K562 (cell line): Measurements from ENCODE around the gene U2AF1L4. TPM values are rescaled to one million over a fixed set of nuclear protein-coding genes. Genes with fewer than 3 reads are reported as not detected.

Experiments used
- ATAC-seq: fragments of 200-7000 bp; cut with Tn5 transposase; 3 replicates; pipeline ENCODE4 v1.9.1; 2020; ENCODE audit warnings: moderate library complexity
- BruUV-seq: library from RNA; stranded (reverse); fragments of 400-500 nt; replicated peaks from 2 replicates; lab custom pipeline; 2021; lab: Mats Ljungman, UMichigan
- CTCF ChIA-PET: fragments of 300-600 bp; formaldehyde crosslinking; extraction: SDS; loops from one replicate; lab custom pipeline; 2021; ENCODE audit warnings: low intra/inter-chr PET ratio; lab: Yijun Ruan, JAX
- POLR2A ChIA-PET: fragments of 300-600, 350-650 bp; sonication (Branson Sonifier 250); formaldehyde crosslinking; extraction: SDS; loops from one replicate; lab custom pipeline; 2021; ENCODE audit warnings: antibody characterized with exemption, inconsistent platforms; lab: Yijun Ruan, JAX
- DNase-seq, 4 experiments: peaks; one replicate each; pipeline versions ENCODE4 v3.0.0 to v3.0.0-alpha.2; 2011 to 2018; ENCODE audit warnings: low spot score in 3 of 4, mixed read lengths in 3 of 4; ENCODE audit errors: extremely low read depth in 1 of 4
- FAIRE-seq: peaks from 2 replicates; lab custom pipeline; 2011; peaks lifted over from hg19 to GRCh38; lab: Jason Lieb, UNC
- H2AFZ ChIP-seq: 2 replicates; pipeline ENCODE4 v1.6.0; 2011; ENCODE audit warnings: low read depth, low read length, control low read depth, inconsistent platforms
- H3K27ac ChIP-seq: fragments of 200-600 bp; 3 replicates; pipeline ENCODE4 v1.8.0; 2011; ENCODE audit warnings: low read depth, mild to moderate bottlenecking, control low read depth, inconsistent platforms, low read length, moderate library complexity, mixed read lengths; ENCODE audit errors: extremely low read depth
- H3K27me3 ChIP-seq, 2 experiments: fragments of 300-600 bp in 1 of 2; 2 replicates in 1 of 2; 3 replicates in 1 of 2; pipeline versions ENCODE4 v1.6.0 to v1.8.0; 2011; ENCODE audit warnings: inconsistent platforms in 2 of 2, low read length in 2 of 2, mild to moderate bottlenecking in 1 of 2, mixed read lengths in 1 of 2, moderate library complexity in 1 of 2; ENCODE audit not compliant: control insufficient read depth in 2 of 2, insufficient read depth in 2 of 2
- H3K36me3 ChIP-seq: fragments of 300-600 bp; 3 replicates; pipeline ENCODE4 v1.8.0; 2011; ENCODE audit warnings: mild to moderate bottlenecking, low read length, inconsistent platforms; ENCODE audit not compliant: control insufficient read depth, insufficient read depth
- H3K4me1 ChIP-seq, 2 experiments: fragments of 200-600 bp in 1 of 2; replicated peaks in 1 of 2; 2 replicates in 1 of 2; 3 replicates in 1 of 2; pipeline versions ENCODE4 v1.5.1 to v1.8.0; 2011; ENCODE audit warnings: inconsistent platforms in 2 of 2, low read length in 2 of 2, mild to moderate bottlenecking in 1 of 2, mixed read lengths in 1 of 2, moderate library complexity in 1 of 2; ENCODE audit not compliant: control insufficient read depth in 2 of 2, insufficient read depth in 2 of 2
- H3K4me2 ChIP-seq: 2 replicates; pipeline ENCODE4 v1.6.1; 2011; ENCODE audit warnings: low read length, control low read depth, inconsistent platforms, mixed read lengths; ENCODE audit not compliant: insufficient read depth
- H3K4me3 ChIP-seq: fragments of 200-600 bp; sonication (generic), shearing (Covaris generic); 2 replicates; pipeline ENCODE4 v1.5.1; 2016; ENCODE audit warnings: control low read depth, inconsistent platforms
- H3K79me2 ChIP-seq: fragments of 200-600 bp; 3 replicates; pipeline ENCODE4 v1.8.0; 2011; ENCODE audit warnings: low read length, inconsistent platforms; ENCODE audit not compliant: control insufficient read depth, insufficient read depth
- H3K9ac ChIP-seq, 2 experiments: 2 replicates each; pipeline versions ENCODE4 v1.6.0 to v1.6.1; 2011; ENCODE audit warnings: low read depth in 2 of 2, low read length in 2 of 2, control low read depth in 1 of 2, inconsistent platforms in 1 of 2, mild to moderate bottlenecking in 1 of 2, mixed read lengths in 1 of 2; ENCODE audit not compliant: insufficient read depth in 1 of 2
- H3K9me1 ChIP-seq: one replicate; pipeline ENCODE4 v1.6.0; 2011; ENCODE audit warnings: inconsistent platforms, mild to moderate bottlenecking, low read length, moderate library complexity; ENCODE audit not compliant: control insufficient read depth, insufficient read depth
- H3K9me3 ChIP-seq: replicated peaks from 2 replicates; pipeline ENCODE4 v1.5.1; 2011; ENCODE audit warnings: low read depth, low read length, inconsistent platforms; ENCODE audit not compliant: control insufficient read depth, insufficient read depth
- H4K20me1 ChIP-seq: replicated peaks from 2 replicates; pipeline ENCODE4 v1.6.1; 2011; ENCODE audit warnings: low read length, inconsistent platforms, mixed read lengths; ENCODE audit not compliant: control insufficient read depth, insufficient read depth
- ARNT ChIP-seq, 2 experiments: fragments of 450-650 bp; IDR thresholded peaks; 2 replicates each; pipeline ENCODE4 v1.6.1; 2016; ENCODE audit warnings: mild to moderate bottlenecking in 1 of 2
- C11orf30 ChIP-seq: fragments of 450-650 bp; IDR thresholded peaks from 2 replicates; pipeline ENCODE4 v1.6.1; 2016; ENCODE audit warnings: low read depth, mild to moderate bottlenecking
- CEBPB ChIP-seq: fragments of 450-650 bp; IDR thresholded peaks from 2 replicates; pipeline ENCODE4 v1.6.1; 2016; ENCODE audit warnings: missing genetic modification characterization, missing compliant biosample characterization
- HDAC2 ChIP-seq: fragments of 450-650 bp; IDR thresholded peaks from 2 replicates; pipeline ENCODE4 v1.6.1; 2016; ENCODE audit warnings: mild to moderate bottlenecking
- HMG20A ChIP-seq: fragments of 450-650 bp; formaldehyde crosslinking; conservative IDR thresholded peaks from 2 replicates; pipeline ENCODE4 v1.4.0; 2020; ENCODE audit warnings: mild to moderate bottlenecking, mixed read lengths
- IFI16 ChIP-seq: fragments of 250-450 bp; sonication (Bioruptor Pico); IDR thresholded peaks from 2 replicates; pipeline ENCODE4 v2.1.2; 2022; ENCODE audit warnings: mild to moderate bottlenecking, inconsistent platforms
- MAFF ChIP-seq: IDR thresholded peaks from 2 replicates; pipeline ENCODE4 v1.6.1; 2012; ENCODE audit warnings: low read length, improper control_type of control experiment
- MYC ChIP-seq, 2 experiments: fragments of 250-450 bp in 1 of 2; sonication (Bioruptor Pico) in 1 of 2; IDR thresholded peaks; 2 replicates each; pipeline versions ENCODE4 v1.5.1 to v1.6.1; 2012 to 2021; ENCODE audit warnings: low read depth in 2 of 2, borderline replicate concordance in 1 of 2, improper control_type of control experiment in 1 of 2, low read length in 1 of 2, mild to moderate bottlenecking in 1 of 2, moderate library complexity in 1 of 2
- NKRF ChIP-seq: fragments of 450-650 bp; IDR thresholded peaks from 2 replicates; pipeline ENCODE4 v1.6.1; 2016; ENCODE audit warnings: borderline replicate concordance
- PTBP1 ChIP-seq: fragments of 200-400 bp; formaldehyde crosslinking; IDR thresholded peaks from 2 replicates; pipeline ENCODE4 v1.6.1; 2017; ENCODE audit warnings: low read depth, low read length
- RAD21 ChIP-seq, 2 experiments: fragments of 250-450 bp in 1 of 2; fragments of 450-650 bp in 1 of 2; sonication (Bioruptor Pico) in 1 of 2; formaldehyde crosslinking in 1 of 2; IDR thresholded peaks in 1 of 2; conservative IDR thresholded peaks in 1 of 2; 2 replicates each; pipeline versions ENCODE4 v1.4.0 to v1.8.0; 2020 to 2022; ENCODE audit warnings: mild to moderate bottlenecking in 2 of 2, moderate library complexity in 1 of 2
- SAP30 ChIP-seq: fragments of 200-600 bp; sonication (generic); IDR thresholded peaks from 2 replicates; pipeline ENCODE4 v1.6.1; 2012; ENCODE audit warnings: borderline replicate concordance, low read depth, mild to moderate bottlenecking, moderate library complexity, low read length, control low read depth, inconsistent platforms; ENCODE audit not compliant: insufficient read depth, poor library complexity, severe bottlenecking
- ZNF518B ChIP-seq: fragments of 250-450 bp; sonication (Bioruptor Pico); IDR thresholded peaks from 2 replicates; pipeline ENCODE4 v1.5.0; 2021; ENCODE audit warnings: mild to moderate bottlenecking, moderate library complexity
- WGBS: fragments of 100-300 bp; shearing (Covaris generic); methylation state at CpG from one replicate; pipeline ENCODE4 v1.1.6; 2016; ENCODE audit warnings: low coverage, mixed read lengths; ENCODE audit not compliant: insufficient coverage; ENCODE audit errors: missing lambda C conversion rate; 5-methylcytosine and 5-hydroxymethylcytosine counted together
- in situ Hi-C: fragments of 300-500 bp; cut with MboI; formaldehyde crosslinking; loops from 4 replicates; pipeline ENCODE4 v1.15.0; 2018; ENCODE audit warnings: inconsistent platforms, mixed read lengths
- intact Hi-C: fragments of 100-400 bp; cut with micrococcal nuclease; formaldehyde crosslinking; loops from 2 replicates; pipeline ENCODE4 v1.14.2; 2022
- polyA plus RNA-seq, 8 experiments: library from polyadenylated mRNA; depleted of rRNA in 4 of 8; stranded (reverse) in 5 of 8; unstranded in 3 of 8; fragments of >200 nt; fragmentation: Nextera tagmentation in 2 of 8; fragmentation: Illumina TruSeq in 1 of 8; extraction: Ambion mirVana in 2 of 8; extraction: Trizol in 1 of 8; gene quantifications; 2 replicates each; pipeline versions ENCODE4 v1.2.1 to v1.2.3, GENCODE V29; 2011 to 2014; ENCODE audit warnings: inconsistent platforms in 1 of 8, missing spikeins in 1 of 8
- total RNA-seq, 7 experiments: library from RNA; depleted of rRNA in 6 of 7; stranded (reverse); fragments of >200 nt in 6 of 7; fragmentation: Illumina TruSeq in 2 of 7; extraction: Trizol in 2 of 7; gene quantifications; 2 replicates each; pipeline versions ENCODE4 v1.2.1 to v1.2.3, GENCODE V29; 2011 to 2021; ENCODE audit warnings: low replicate concordance in 1 of 7

Gene U2AF1L4
- total and polyA plus RNA-seq, 9 of the 15 experiments (the other 6 are each of a cell fraction or from before 2014, with no cell fraction given), result 8.4 to 19.5 (median 12.6) TPM

- TF ChIP-seq NKRF (peak; percentile 70; the same call in 1 of the 2 replicates), IFI16 (no peak), MYC (IDR thresholded peaks at IDR 0.05; ENCODE audit: low read depth, low read length) (no peak), MYC (CRISPR knock-in tag; IDR thresholded peaks at IDR 0.05; ENCODE audit: borderline replicate concordance, low read depth) (no peak), SAP30 (peak; percentile 7), HDAC2 (peak; percentile 16; the same call in 1 of the 2 replicates)
- TF ChIP-seq, all 486 proteins: peak for 6
These were observed 29.8 kb upstream of the U2AF1L4 start (continued) for GRCh38 chr19:35775046-35775297.

- ChIA-PET POLR2A (interaction anchor here (0.7 to 1.4 kb wide), 3 partner anchors 9 to 91 kb away, joined by 3 read pairs; no protein-coding TSS in a partner anchor), CTCF (no interaction called here)
- Histone ChIP-seq H3K9ac (peak overlapping the region; percentile 5 to 77; a peak in 2 of 4 replicates), H4K20me1 (no peaks in the 10 kb centered on the region; the same call in 1 of the 2 replicates), H2AFZ (peak overlapping the region; percentile 85), H3K9me1 (peaks cover 3% of the 10 kb centered on the region), H3K27me3 (no peaks in the 10 kb centered on the region), H3K9me3 (no peaks in the 10 kb centered on the region), H3K27ac (no peak overlapping the region), H3K79me2 (peaks cover 5% of the 10 kb centered on the region; the same call in 1 of the 3 replicates), H3K4me1 (peaks cover 10 to 27% of the 10 kb centered on the region in 2 experiments), H3K36me3 (peaks cover 11% of the 10 kb centered on the region; the same call in 2 of the 3 replicates), H3K4me2 (peak overlapping the region; percentile 70), H3K4me3 (peak overlapping the region; percentile 57)
- intact Hi-C loops, result no loop called here
- WGBS, result 6% methylated on average over 16 of the region's 16 CpGs
- in situ Hi-C loops, result no loop called here
- BruUV-seq, result no TSS peak
- ATAC-seq (peak; percentile 7; the same call in 2 of the 3 replicates), DNase-seq (peak in 1 of 4 experiments; percentile 44), FAIRE-seq (peak; percentile 67)
- TF ChIP-seq MAFF, result no peak
- no peak for TF ChIP-seq HMG20A (CRISPR knock-in tag)
- TF ChIP-seq ARNT (IDR thresholded peaks at IDR 0.05), result no peak
- TF ChIP-seq RAD21 (CRISPR knock-in tag; conservative IDR thresholded peaks at IDR 0.05 in 1 of 2, IDR thresholded peaks at IDR 0.05 in 1 of 2), result no peak
- no peak for TF ChIP-seq ZNF518B (CRISPR knock-in tag)
- no peak for TF ChIP-seq C11orf30
- TF ChIP-seq PTBP1, result no peak
- peak; percentile 31; the same call in 1 of the 2 replicates for TF ChIP-seq CEBPB (tag)
These were observed 29.2 kb upstream of the U2AF1L4 start for GRCh38 chr19:35774274-35775045.
